SK-N-SH (cell line): Measurements from ENCODE around the gene CD3G. TPM values are rescaled to one million over a fixed set of nuclear protein-coding genes. Genes with fewer than 3 reads are reported as not detected.

Experiments
- CTCF ChIA-PET: fragments of 300-600, 350-600 bp; formaldehyde crosslinking; extraction: SDS; loops from one replicate; lab custom pipeline; 2021; lab: Yijun Ruan, JAX
- POLR2A ChIA-PET: fragments of 350-600 bp; sonication (Branson Sonifier 250); formaldehyde crosslinking; extraction: SDS; loops from one replicate; lab custom pipeline; 2020; ENCODE audit warnings: antibody characterized with exemption, inconsistent platforms; lab: Yijun Ruan, JAX
- DNase-seq: peaks from one replicate; pipeline ENCODE4 v3.0.0; 2012
- H2AFZ ChIP-seq: fragments of 200-600 bp; sonication (generic); 2 replicates; pipeline ENCODE4 v1.8.1; 2016; ENCODE audit warnings: antibody characterized with exemption, mild to moderate bottlenecking, low read depth
- H3F3A ChIP-seq: fragments of 200-600 bp; sonication (generic); replicated peaks from 2 replicates; pipeline ENCODE3; 2016; ENCODE audit warnings: antibody characterized with exemption, mild to moderate bottlenecking; ENCODE audit not compliant: insufficient read depth
- H3K27ac ChIP-seq, 2 experiments: fragments of 200-500 bp in 1 of 2; fragments of 200-600 bp in 1 of 2; sonication (Bioruptor generic) in 1 of 2; sonication (generic), shearing (Covaris generic) in 1 of 2; 2 replicates each; pipeline versions ENCODE4 v1.5.1 to v1.6.1; 2014 to 2016; ENCODE audit warnings: low read depth in 2 of 2, inconsistent platforms in 1 of 2, low read length in 1 of 2, mild to moderate bottlenecking in 1 of 2, mixed read lengths in 1 of 2
- H3K27me3 ChIP-seq: fragments of 200-600 bp; sonication (generic), shearing (Covaris generic); 2 replicates; pipeline ENCODE4 v1.6.1; 2016; ENCODE audit warnings: mixed run types; ENCODE audit not compliant: insufficient read depth
- H3K36me3 ChIP-seq, 2 experiments: fragments of 200-500 bp in 1 of 2; fragments of 200-600 bp in 1 of 2; sonication (Bioruptor generic) in 1 of 2; sonication (generic) in 1 of 2; replicated peaks in 1 of 2; 2 replicates each; pipeline versions ENCODE3 to v1.5.1; 2014 to 2016; ENCODE audit warnings: low read length in 1 of 2, mild to moderate bottlenecking in 1 of 2; ENCODE audit not compliant: insufficient read depth in 2 of 2, control insufficient read depth in 1 of 2
- H3K4me1 ChIP-seq, 2 experiments: fragments of 200-500 bp in 1 of 2; fragments of 200-600 bp in 1 of 2; sonication (Bioruptor generic) in 1 of 2; sonication (generic), shearing (Covaris generic) in 1 of 2; 2 replicates each; pipeline versions ENCODE4 v1.5.1 to v1.6.1; 2014 to 2016; ENCODE audit warnings: low read depth in 1 of 2, low read length in 1 of 2, mixed run types in 1 of 2; ENCODE audit not compliant: insufficient read depth in 2 of 2, control insufficient read depth in 1 of 2
- H3K4me2 ChIP-seq: fragments of 200-600 bp; sonication (generic), shearing (Covaris generic); 2 replicates; pipeline ENCODE4 v1.6.1; 2017; ENCODE audit warnings: mixed run types
- H3K4me3 ChIP-seq, 2 experiments: fragments of 200-500 bp in 1 of 2; fragments of 200-600 bp in 1 of 2; sonication (Bioruptor generic) in 1 of 2; sonication (generic), shearing (Covaris generic) in 1 of 2; 2 replicates each; pipeline versions ENCODE4 v1.5.1 to v1.8.1; 2014 to 2016; ENCODE audit warnings: low read depth in 2 of 2, inconsistent platforms in 1 of 2, low read length in 1 of 2, mild to moderate bottlenecking in 1 of 2, mixed read lengths in 1 of 2, moderate library complexity in 1 of 2
- H3K79me2 ChIP-seq: fragments of 200-600 bp; sonication (generic); 2 replicates; pipeline ENCODE4 v1.8.1; 2017; ENCODE audit warnings: mild to moderate bottlenecking; ENCODE audit not compliant: insufficient read depth
- H3K9ac ChIP-seq: fragments of 200-600 bp; sonication (generic); 2 replicates; pipeline ENCODE4 v1.6.1; 2017; ENCODE audit warnings: mixed run types
- H3K9me2 ChIP-seq: fragments of 200-600 bp; sonication (generic); 2 replicates; pipeline ENCODE4 v1.6.1; 2017; ENCODE audit warnings: mixed run types
- H3K9me3 ChIP-seq: fragments of 200-600 bp; sonication (generic); 2 replicates; pipeline ENCODE4 v1.6.1; 2017; ENCODE audit warnings: mixed run types, mild to moderate bottlenecking, moderate library complexity
- H4K20me1 ChIP-seq: fragments of 200-600 bp; sonication (generic); 2 replicates; pipeline ENCODE4 v1.6.1; 2017; ENCODE audit warnings: mild to moderate bottlenecking, mixed run types; ENCODE audit not compliant: insufficient read depth
- CHD2 ChIP-seq: fragments of 150-350 bp; IDR thresholded peaks from 2 replicates; pipeline ENCODE4 v1.6.1; 2018; ENCODE audit warnings: low read length; ENCODE audit not compliant: partially characterized antibody
- EP300 ChIP-seq, 2 experiments: IDR thresholded peaks; 2 replicates each; pipeline versions ENCODE4 v1.4.0 to v1.6.1; 2012; ENCODE audit warnings: borderline replicate concordance in 1 of 2, low read depth in 1 of 2, low read length in 1 of 2
- FOXJ3 ChIP-seq: sonication (generic); formaldehyde crosslinking; IDR thresholded peaks from 2 replicates; pipeline ENCODE4 v1.5.1; 2020; ENCODE audit warnings: mild to moderate bottlenecking, missing genetic modification reagents
- IRF3 ChIP-seq: fragments of 150-350 bp; IDR thresholded peaks from 2 replicates; pipeline ENCODE4 v1.6.1; 2016; ENCODE audit warnings: mild to moderate bottlenecking, low read depth, low read length
- JUND ChIP-seq: IDR thresholded peaks from 2 replicates; pipeline ENCODE4 v1.4.0; 2012
- MAX ChIP-seq: IDR thresholded peaks from 2 replicates; pipeline ENCODE4 v1.4.0; 2012; ENCODE audit warnings: low read depth
- RCOR1 ChIP-seq: fragments of 150-350 bp; IDR thresholded peaks from 2 replicates; pipeline ENCODE4 v1.6.1; 2017; ENCODE audit warnings: antibody characterized with exemption, low read length
- RFX5 ChIP-seq: IDR thresholded peaks from 2 replicates; pipeline ENCODE4 v1.6.1; 2012; ENCODE audit warnings: mild to moderate bottlenecking, improper control_type of control experiment, low read length
- TAF1 ChIP-seq: IDR thresholded peaks from 2 replicates; pipeline ENCODE4 v1.6.1; 2012; ENCODE audit warnings: low read depth, mild to moderate bottlenecking, low read length, moderate library complexity, borderline replicate concordance
- TCF12 ChIP-seq: IDR thresholded peaks from 2 replicates; pipeline ENCODE4 v1.4.0; 2012
- TEAD4 ChIP-seq: IDR thresholded peaks from 2 replicates; pipeline ENCODE4 v1.4.0; 2012; ENCODE audit warnings: mild to moderate bottlenecking, borderline replicate concordance; ENCODE audit not compliant: insufficient read depth
- USF2 ChIP-seq: fragments of 150-350 bp; IDR thresholded peaks from 2 replicates; pipeline ENCODE4 v1.6.1; 2017; ENCODE audit warnings: antibody characterized with exemption, low read length, low read depth, borderline replicate concordance
- WGBS: methylation state at CpG from one replicate; pipeline ENCODE4 v1.1.6; 2017; ENCODE audit warnings: low lambda C conversion rate; 5-methylcytosine and 5-hydroxymethylcytosine counted together
- polyA plus RNA-seq, 3 experiments: library from polyadenylated mRNA; depleted of rRNA; stranded (reverse); fragments of >200 nt; gene quantifications; 2 replicates each; pipeline ENCODE4 v1.2.3, GENCODE V29; 2012

The CD3G gene
- polyA plus RNA-seq, 1 of the 3 experiments (the other 2 are of a cell fraction): not detected

GRCh38 chr11:118396097-118396501 lies 52.0 kb downstream of the CD3G start (continued):
- TF ChIP-seq RFX5 (no peak), USF2 (no peak), IRF3 (no peak), MAX (no peak), CHD2 (no peak), TAF1 (no peak)

GRCh38 chr11:118397448-118397847 lies 53.3 kb downstream of the CD3G start:
- H3K79me2 ChIP-seq: peaks cover 11% of the 10 kb centered on the region
- ChIA-PET POLR2A (no interaction called here), CTCF (interaction anchor here (0.6 to 2.0 kb wide), 4 partner anchors 91 to 442 kb away, joined by 3 to 8 read pairs (median 3); no protein-coding TSS in a partner anchor)
- H3K4me1 ChIP-seq: peaks cover 0 to 4% of the 10 kb centered on the region in 2 experiments; a peak in 3 of 4 replicates
- H3K9me2 ChIP-seq: no peaks in the 10 kb centered on the region
- H4K20me1 ChIP-seq: no peaks in the 10 kb centered on the region
- H3K4me3 ChIP-seq: no peak overlapping the region
- H3F3A ChIP-seq: peaks cover 25% of the 10 kb centered on the region
- no peaks in the 10 kb centered on the region for H3K9me3 ChIP-seq
- H3K36me3 ChIP-seq: peaks cover 38 to 45% of the 10 kb centered on the region in 2 experiments
- H3K9ac ChIP-seq: no peak overlapping the region
- no peak for TF ChIP-seq EP300 (IDR thresholded peaks at IDR 0.05; ENCODE audit: borderline replicate concordance in 1 of 2, low read depth in 1 of 2, low read length in 1 of 2)
- TF ChIP-seq JUND: no peak
- no peak for TF ChIP-seq TCF12
- TF ChIP-seq RCOR1: no peak
- no peaks in the 10 kb centered on the region for H3K27me3 ChIP-seq
- no peak overlapping the region for H3K4me2 ChIP-seq
- no peak overlapping the region for H3K27ac ChIP-seq
- DNase-seq: no peak
- no peak overlapping the region for H2AFZ ChIP-seq

- Histone ChIP-seq H3K4me3 (no peak overlapping the region), H3K27me3 (no peaks in the 10 kb centered on the region), H3K27ac (no peak overlapping the region), H3K9ac (no peak overlapping the region), H2AFZ (no peak overlapping the region), H3K4me1 (peaks cover 8 to 14% of the 10 kb centered on the region in 2 experiments; a peak in 3 of 4 replicates), H3K9me2 (no peaks in the 10 kb centered on the region), H3K9me3 (no peaks in the 10 kb centered on the region), H3K4me2 (no peak overlapping the region), H3K36me3 (peaks cover 27 to 43% of the 10 kb centered on the region in 2 experiments), H3K79me2 (peaks cover 27% of the 10 kb centered on the region), H3F3A (peaks cover 25% of the 10 kb centered on the region), H4K20me1 (peaks cover 13% of the 10 kb centered on the region; the same call in 1 of the 2 replicates)
- TF ChIP-seq TEAD4 (no peak), FOXJ3 (CRISPR knock-in tag) (no peak)
- ChIA-PET CTCF (interaction anchor here (0.6 to 2.7 kb wide), 6 partner anchors 8 to 127 kb away, joined by 3 to 9 read pairs (median 3); no protein-coding TSS in a partner anchor), POLR2A (no interaction called here)
- WGBS: 73% methylated on average over 3 of the region's 3 CpGs
- DNase-seq: no peak
Observed at GRCh38 chr11:118398791-118399559, 54.8 kb downstream of the CD3G start.
